GM12864 (cell line): ENCODE measurements around the gene COL27A1.

Experiments
- DNase-seq: peaks from one replicate; pipeline ENCODE4 v3.0.0-alpha.2; 2011; ENCODE audit warnings: low read depth
- H3K4me3 ChIP-seq: 2 replicates; pipeline ENCODE4 v1.5.1; 2011; ENCODE audit warnings: mild to moderate bottlenecking, low read depth, low read length, control low read depth
- TF ChIP-seq, protein P1 (sequence below): IDR thresholded peaks from 2 replicates; pipeline ENCODE4 v1.5.1; 2011; ENCODE audit warnings: low read depth, mild to moderate bottlenecking, moderate library complexity, low read length, control low read depth, inconsistent platforms; ENCODE audit errors: missing control alignments

Gene COL27A1

DNA sequence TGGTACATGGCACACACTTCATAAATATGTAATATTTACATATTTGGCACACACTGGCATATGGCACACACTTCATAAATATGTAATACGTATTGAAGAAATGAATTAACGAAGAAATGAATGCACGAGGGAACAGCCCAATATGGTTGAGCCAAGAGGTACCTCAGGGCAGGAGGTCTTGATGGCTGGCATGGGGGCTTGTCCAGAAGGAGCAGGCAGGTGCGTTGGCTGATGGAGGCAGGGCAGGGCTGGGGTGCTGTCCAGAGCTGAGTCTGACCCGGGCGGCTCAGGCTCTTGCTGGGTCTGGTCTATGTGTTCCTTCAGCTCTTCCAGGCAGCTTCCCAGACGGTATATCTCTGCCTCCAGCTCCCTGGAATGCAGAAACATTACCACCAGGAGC lies 206.2 kb downstream of the COL27A1 start:
- DNase-seq: no peak
- TF ChIP-seq, protein P1, sequence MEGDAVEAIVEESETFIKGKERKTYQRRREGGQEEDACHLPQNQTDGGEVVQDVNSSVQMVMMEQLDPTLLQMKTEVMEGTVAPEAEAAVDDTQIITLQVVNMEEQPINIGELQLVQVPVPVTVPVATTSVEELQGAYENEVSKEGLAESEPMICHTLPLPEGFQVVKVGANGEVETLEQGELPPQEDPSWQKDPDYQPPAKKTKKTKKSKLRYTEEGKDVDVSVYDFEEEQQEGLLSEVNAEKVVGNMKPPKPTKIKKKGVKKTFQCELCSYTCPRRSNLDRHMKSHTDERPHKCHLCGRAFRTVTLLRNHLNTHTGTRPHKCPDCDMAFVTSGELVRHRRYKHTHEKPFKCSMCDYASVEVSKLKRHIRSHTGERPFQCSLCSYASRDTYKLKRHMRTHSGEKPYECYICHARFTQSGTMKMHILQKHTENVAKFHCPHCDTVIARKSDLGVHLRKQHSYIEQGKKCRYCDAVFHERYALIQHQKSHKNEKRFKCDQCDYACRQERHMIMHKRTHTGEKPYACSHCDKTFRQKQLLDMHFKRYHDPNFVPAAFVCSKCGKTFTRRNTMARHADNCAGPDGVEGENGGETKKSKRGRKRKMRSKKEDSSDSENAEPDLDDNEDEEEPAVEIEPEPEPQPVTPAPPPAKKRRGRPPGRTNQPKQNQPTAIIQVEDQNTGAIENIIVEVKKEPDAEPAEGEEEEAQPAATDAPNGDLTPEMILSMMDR: no peak
- no peak overlapping the region for H3K4me3 ChIP-seq
